Measurements from ENCODE around the gene IKZF4. TPM values are rescaled to one million over a fixed set of nuclear protein-coding genes. Genes with fewer than 3 reads are reported as not detected.
A peak's percentile ranks its signal among the peaks of the same experiment; 100 is the strongest.

IKZF4 gene
- total RNA-seq, 1 experiment from 2014 or later: 8.5 TPM

DNA sequence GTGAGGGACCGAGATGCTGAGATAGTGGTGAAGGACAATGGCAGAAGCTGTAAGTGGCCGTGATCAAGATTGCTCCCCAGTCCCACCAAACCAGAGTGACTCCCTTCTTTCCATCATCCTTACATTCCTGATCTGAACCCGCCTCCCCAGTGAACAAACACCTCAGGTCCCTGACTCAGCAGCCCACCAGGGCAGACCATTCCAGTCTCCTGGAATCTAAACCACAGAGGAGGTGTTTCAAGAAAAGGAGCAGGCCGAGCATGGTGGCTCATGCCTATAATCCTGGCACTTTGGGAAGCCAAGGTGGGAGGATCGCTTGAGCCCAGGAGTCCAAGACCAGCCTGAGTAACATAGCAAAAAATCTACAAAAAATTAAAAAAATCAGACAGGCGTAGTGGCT lies 65.8 kb downstream of the IKZF4 start:
- no peaks in the 10 kb centered on the region for H3K9me2 ChIP-seq (ENCODE audit: insufficient read depth)
- ChIA-PET RAD21 (ENCODE audit: low non-redundant PET in 1 of 2, low total read pairs in 2 of 2, uncharacterized antibody in 2 of 2, unreplicated experiment in 2 of 2) (no interaction called here), CTCF (interaction anchor here (1.4 kb wide), 1 partner anchor 89 kb away, joined by 3 read pairs; the partner anchor contains the start of gene SUOX), POLR2A (interaction anchor here (1.3 kb wide), 1 partner anchor 18 kb away, joined by 6 read pairs; the partner anchor contains the start of gene PA2G4)
- TF ChIP-seq, protein P1, sequence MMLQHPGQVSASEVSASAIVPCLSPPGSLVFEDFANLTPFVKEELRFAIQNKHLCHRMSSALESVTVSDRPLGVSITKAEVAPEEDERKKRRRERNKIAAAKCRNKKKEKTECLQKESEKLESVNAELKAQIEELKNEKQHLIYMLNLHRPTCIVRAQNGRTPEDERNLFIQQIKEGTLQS (IDR thresholded peaks at IDR 0.05): no peak
- TF ChIP-seq TCF7L2 (IDR thresholded peaks at IDR 0.05; ENCODE audit: borderline replicate concordance, extremely low read depth, insufficient read depth, insufficient read length): no peak
- no peak overlapping the region for H3K4me2 ChIP-seq (ENCODE audit: low read length)
- DNase-seq (ENCODE audit: low read depth, low spot score) (no peak), ATAC-seq (no peak)
- no peak overlapping the region for H3K27ac ChIP-seq (ENCODE audit: low read depth, low read length)
- H3K36me3 ChIP-seq (ENCODE audit: control insufficient read depth in 1 of 2, insufficient read depth in 2 of 2, low read length in 2 of 2): peaks cover 10 to 22% of the 10 kb centered on the region in 2 experiments; a peak in 2 of 4 replicates
- H3K79me2 ChIP-seq (ENCODE audit: insufficient read depth, low read length): peaks cover 2% of the 10 kb centered on the region; the same call in 1 of the 2 replicates
- no peaks in the 10 kb centered on the region for H3K9me3 ChIP-seq (ENCODE audit: control insufficient read depth in 1 of 2, insufficient read depth in 1 of 2, low read depth in 1 of 2, low read length in 2 of 2)
- no peak overlapping the region for H3K4me3 ChIP-seq (replicated peaks in 1 of 2; ENCODE audit: low read depth in 1 of 2, low read length in 2 of 2)
- H2AFZ ChIP-seq (ENCODE audit: low read depth, low read length, poor library complexity, severe bottlenecking): no peak overlapping the region
- no TSS peak for BruUV-seq (replicated peaks)
- H3K27me3 ChIP-seq (ENCODE audit: insufficient read depth, low read length): no peaks in the 10 kb centered on the region
- intact Hi-C loops (cut with micrococcal nuclease): no loop called here
- no peak overlapping the region for H3K9ac ChIP-seq (ENCODE audit: low read length)
- H4K20me1 ChIP-seq (ENCODE audit: insufficient read depth): no peaks in the 10 kb centered on the region
- peaks cover 8 to 16% of the 10 kb centered on the region in 2 experiments; a peak in 3 of 4 replicates for H3K4me1 ChIP-seq (ENCODE audit: control insufficient read depth in 1 of 2, insufficient read depth in 2 of 2, low read length in 2 of 2)

DNA sequence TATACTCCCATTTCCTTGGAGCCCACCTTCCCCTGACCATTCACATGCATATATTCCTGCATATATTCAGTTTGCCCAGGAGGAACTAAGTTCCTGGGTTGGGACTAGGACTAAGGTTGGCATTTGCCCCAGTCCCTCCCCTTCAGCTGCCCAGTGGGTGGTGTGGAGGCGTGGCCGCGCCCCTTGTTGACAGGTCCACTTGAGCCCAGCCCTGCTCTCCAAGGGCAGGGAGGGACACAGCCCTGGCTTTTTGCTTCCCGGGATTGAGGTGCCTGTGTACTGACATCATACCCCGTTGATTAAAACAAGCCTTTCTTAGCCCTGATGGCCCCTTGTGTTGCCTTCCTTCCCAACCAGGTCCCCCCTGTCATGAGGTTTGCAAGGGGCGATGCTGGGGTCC lies 66.4 kb downstream of the IKZF4 start:
- no TSS peak for BruUV-seq (replicated peaks)
- intact Hi-C loops (cut with micrococcal nuclease): no loop called here
- Histone ChIP-seq H3K9me2 (ENCODE audit: insufficient read depth) (no peaks in the 10 kb centered on the region), H3K9me3 (ENCODE audit: control insufficient read depth in 1 of 2, insufficient read depth in 1 of 2, low read depth in 1 of 2, low read length in 2 of 2) (no peaks in the 10 kb centered on the region), H3K27me3 (ENCODE audit: insufficient read depth, low read length) (no peaks in the 10 kb centered on the region), H3K79me2 (ENCODE audit: insufficient read depth, low read length) (no peaks in the 10 kb centered on the region; the same call in 1 of the 2 replicates), H3K36me3 (ENCODE audit: control insufficient read depth in 1 of 2, insufficient read depth in 2 of 2, low read length in 2 of 2) (peaks cover 10 to 22% of the 10 kb centered on the region in 2 experiments; a peak in 2 of 4 replicates), H3K4me1 (ENCODE audit: control insufficient read depth in 1 of 2, insufficient read depth in 2 of 2, low read length in 2 of 2) (peaks cover 4 to 11% of the 10 kb centered on the region in 2 experiments; a peak in 2 of 4 replicates), H4K20me1 (ENCODE audit: insufficient read depth) (no peaks in the 10 kb centered on the region), H3K27ac (ENCODE audit: low read depth, low read length) (no peak overlapping the region), H3K9ac (ENCODE audit: low read length) (no peak overlapping the region), H3K4me3 (replicated peaks in 1 of 2; ENCODE audit: low read depth in 1 of 2, low read length in 2 of 2) (no peak overlapping the region), H2AFZ (ENCODE audit: low read depth, low read length, poor library complexity, severe bottlenecking) (no peak overlapping the region), H3K4me2 (ENCODE audit: low read length) (no peak overlapping the region)
- ChIA-PET RAD21 (ENCODE audit: low non-redundant PET in 1 of 2, low total read pairs in 2 of 2, uncharacterized antibody in 2 of 2, unreplicated experiment in 2 of 2) (no interaction called here), POLR2A (no interaction called here), CTCF (no interaction called here)
- no peak for TF ChIP-seq EZH2 (IDR thresholded peaks at IDR 0.05)
- TF ChIP-seq, protein P1 (IDR thresholded peaks at IDR 0.05): no peak
- TF ChIP-seq SRF (IDR thresholded peaks at IDR 0.05; ENCODE audit: low read depth): no peak
- peak; percentile 44; the same call in 1 of the 2 replicates for ATAC-seq
- DNase-seq (ENCODE audit: low read depth, low spot score): no peak

Other genes with a start within 250 kb of the IKZF4 start
- gene SARNP, start 203.3 kb upstream of the IKZF4 start, total RNA-seq (2021; ENCODE audit: unreplicated experiment): 82.4 TPM
- 25.5 TPM for gene ORMDL2, start 203.0 kb upstream of the IKZF4 start, total RNA-seq (2021; ENCODE audit: unreplicated experiment)
- gene DNAJC14, start 191.5 kb upstream of the IKZF4 start, total RNA-seq (2021; ENCODE audit: unreplicated experiment): 39.2 TPM
- gene MMP19, start 178.1 kb upstream of the IKZF4 start, total RNA-seq (2021; ENCODE audit: unreplicated experiment): 2.3 TPM
- gene PYM1, start 93.1 kb upstream of the IKZF4 start, total RNA-seq (2021; ENCODE audit: unreplicated experiment): 24.8 TPM
- 58.3 TPM for gene DGKA, start 89.9 kb upstream of the IKZF4 start, total RNA-seq (2021; ENCODE audit: unreplicated experiment)
- 5.8 TPM for gene PMEL, start 55.0 kb upstream of the IKZF4 start, total RNA-seq (2021; ENCODE audit: unreplicated experiment)
- gene CDK2, start 54.2 kb upstream of the IKZF4 start, total RNA-seq (2021; ENCODE audit: unreplicated experiment): 90.9 TPM
- 44.5 TPM for gene RAB5B, start 47.0 kb upstream of the IKZF4 start, total RNA-seq (2021; ENCODE audit: unreplicated experiment)
- 18.0 TPM for gene SUOX, start 23.8 kb upstream of the IKZF4 start, total RNA-seq (2021; ENCODE audit: unreplicated experiment)
- 70.2 TPM for gene RPS26, start 20.9 kb downstream of the IKZF4 start, total RNA-seq (2021; ENCODE audit: unreplicated experiment)
- 39.7 TPM for gene ERBB3, start 59.1 kb downstream of the IKZF4 start, total RNA-seq (2021; ENCODE audit: unreplicated experiment)
- 302 TPM for gene PA2G4, start 83.5 kb downstream of the IKZF4 start, total RNA-seq (2021; ENCODE audit: unreplicated experiment)
- 4,327 TPM for gene RPL41, start 95.6 kb downstream of the IKZF4 start, total RNA-seq (2021; ENCODE audit: unreplicated experiment)
- 8.7 TPM for gene ZC3H10, start 97.2 kb downstream of the IKZF4 start, total RNA-seq (2021; ENCODE audit: unreplicated experiment)
- 80.9 TPM for gene ESYT1, start 107.2 kb downstream of the IKZF4 start, total RNA-seq (2021; ENCODE audit: unreplicated experiment)
- gene MYL6B, start 131.5 kb downstream of the IKZF4 start, total RNA-seq (2021; ENCODE audit: unreplicated experiment): 94.3 TPM
- gene MYL6, start 137.3 kb downstream of the IKZF4 start, total RNA-seq (2021; ENCODE audit: unreplicated experiment): 554 TPM
- 99.7 TPM for gene SMARCC2, start 168.4 kb downstream of the IKZF4 start, total RNA-seq (2021; ENCODE audit: unreplicated experiment)
- 40.6 TPM for gene RNF41, start 200.9 kb downstream of the IKZF4 start, total RNA-seq (2021; ENCODE audit: unreplicated experiment)
- gene NABP2, start 203.3 kb downstream of the IKZF4 start, total RNA-seq (2021; ENCODE audit: unreplicated experiment): 52.9 TPM
- gene SLC39A5, start 209.0 kb downstream of the IKZF4 start, total RNA-seq (2021; ENCODE audit: unreplicated experiment): 0.66 TPM
- gene ANKRD52, start 237.3 kb downstream of the IKZF4 start, total RNA-seq (2021; ENCODE audit: unreplicated experiment): 56.6 TPM
- 11.7 TPM for gene COQ10A, start 245.9 kb downstream of the IKZF4 start, total RNA-seq (2021; ENCODE audit: unreplicated experiment)

Data from HCT116 (cell line).